GM19351 (cell line): ENCODE measurements around the gene HSPA12A.

Experiments
- ATAC-seq: cut with Tn5 transposase; IDR thresholded peaks from one replicate; pipeline ENCODE4 v1.9.1; 2021; ENCODE audit warnings: mild to moderate bottlenecking, moderate library complexity; ENCODE audit not compliant: unreplicated experiment

Gene HSPA12A

GRCh38 chr10:116634126-116634975, 108.0 kb downstream of the HSPA12A start:
- no peak for ATAC-seq

GRCh38 chr10:116633216-116633600, 109.2 kb downstream of the HSPA12A start:
- no peak for ATAC-seq

- ATAC-seq, result no peak
These were observed 109.7 kb downstream of the HSPA12A start for GRCh38 chr10:116632596-116633215.

GRCh38 chr10:116631871-116632295, 110.5 kb downstream of the HSPA12A start:
- no peak for ATAC-seq

GRCh38 chr10:116630020-116630419, 112.3 kb downstream of the HSPA12A start:
- no peak for ATAC-seq

- ATAC-seq, result no peak
These were observed 113.0 kb downstream of the HSPA12A start for GRCh38 chr10:116629340-116629739.

- no peak for ATAC-seq
These were observed 114.9 kb downstream of the HSPA12A start for GRCh38 chr10:116627386-116627933.

- no peak for ATAC-seq
These were observed 115.6 kb downstream of the HSPA12A start for GRCh38 chr10:116626815-116627214.

- ATAC-seq, result no peak
These were observed 116.5 kb downstream of the HSPA12A start for GRCh38 chr10:116625845-116626244.

GRCh38 chr10:116621934-116622655, 120.3 kb downstream of the HSPA12A start:
- ATAC-seq, result no peak

GRCh38 chr10:116621476-116621875, 120.9 kb downstream of the HSPA12A start:
- no peak for ATAC-seq
